GM10266 (cell line): ENCODE measurements around the gene DDX24.

Experiments
- DNase-seq: peaks from one replicate; pipeline ENCODE4 v3.0.0; 2012; ENCODE audit errors: extremely low spot score
- CTCF ChIP-seq: IDR thresholded peaks from 2 replicates; pipeline ENCODE4 v1.5.1; 2012; ENCODE audit warnings: mild to moderate bottlenecking, low read depth; ENCODE audit not compliant: control insufficient read depth, insufficient read depth; ENCODE audit errors: missing control alignments

The DDX24 gene

DNA sequence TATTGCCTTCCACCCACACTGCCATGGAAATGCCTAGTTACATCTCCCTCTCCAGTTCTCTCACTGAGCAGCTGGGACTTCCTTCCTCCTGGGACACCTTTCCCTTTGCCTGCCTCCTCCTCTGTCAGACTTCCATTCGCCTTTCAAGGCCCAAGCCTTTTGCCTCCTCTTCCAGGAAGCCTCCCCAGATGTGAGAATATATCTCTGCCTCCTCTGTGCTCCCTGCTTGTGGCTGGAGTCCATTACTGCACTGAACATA lies 45.3 kb upstream of the DDX24 start:
- DNase-seq = no peak
- no peak for TF ChIP-seq CTCF

- DNase-seq = no peak
- no peak for TF ChIP-seq CTCF
Measured at GRCh38 chr14:94125659-94126418, 44.8 kb upstream of the DDX24 start.

GRCh38 chr14:94124582-94125377 lies 43.8 kb upstream of the DDX24 start:
- DNase-seq = no peak
- TF ChIP-seq CTCF = no peak

GRCh38 chr14:94123868-94124267 lies 42.9 kb upstream of the DDX24 start:
- no peak for DNase-seq
- no peak for TF ChIP-seq CTCF

DNA sequence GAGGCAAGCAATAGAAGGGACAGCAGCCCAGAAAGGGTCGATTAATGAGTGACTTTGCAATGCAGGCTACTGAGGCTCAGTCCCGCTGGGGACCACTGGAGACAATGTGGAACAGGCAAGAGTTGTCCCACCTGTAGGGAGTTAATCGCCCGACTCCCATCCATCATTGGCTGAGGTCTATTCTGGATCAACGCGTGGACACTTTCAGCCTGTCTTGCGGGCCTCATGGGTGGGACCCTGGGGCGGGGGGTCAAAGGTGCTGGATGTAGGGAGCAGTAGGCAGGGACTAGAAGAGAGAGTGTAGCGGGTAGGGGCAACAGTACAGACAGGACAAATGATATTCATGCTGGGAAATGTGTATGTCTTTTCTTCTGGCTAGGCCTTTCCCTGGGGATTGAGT lies 42.3 kb upstream of the DDX24 start:
- no peak for TF ChIP-seq CTCF
- DNase-seq = no peak

DNA sequence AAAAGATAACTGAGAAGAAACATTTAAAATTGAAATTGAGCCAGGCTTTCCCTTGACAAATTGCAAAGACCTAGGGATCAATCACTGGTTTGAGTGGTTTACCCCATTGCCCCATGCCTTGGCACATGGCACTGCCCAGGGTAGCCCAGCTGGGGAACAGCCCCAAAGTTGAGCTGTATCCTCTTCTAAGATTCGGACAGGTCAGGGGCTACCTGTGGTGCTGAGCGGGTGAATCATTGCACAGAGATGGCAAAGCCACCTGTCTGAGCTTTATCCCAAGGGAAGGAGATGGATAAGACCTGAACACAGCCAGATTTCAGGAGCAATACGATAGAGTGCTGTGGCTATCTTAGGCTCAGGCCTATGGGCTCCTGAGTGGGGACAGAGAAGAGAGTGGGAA lies 41.4 kb upstream of the DDX24 start:
- no peak for TF ChIP-seq CTCF
- no peak for DNase-seq

- no peak for TF ChIP-seq CTCF
- DNase-seq = no peak
Measured at GRCh38 chr14:94121485-94121884, 40.5 kb upstream of the DDX24 start.
